Sigmoid colon (tissue), 4 donors: ENCODE data around the gene GOLGA6A.

Source experiments
- CTCF ChIP-seq, 4 experiments: fragments of 450-650 bp in 3 of 4; fragments of 200-600 bp in 1 of 4; IDR thresholded peaks; one replicate each; pipeline ENCODE4 v1.5.1; 2016 to 2019; ENCODE audit warnings: antibody characterized with exemption in 4 of 4, mild to moderate bottlenecking in 3 of 4, moderate library complexity in 2 of 4
- EP300 ChIP-seq, 4 donors: sonication (generic); formaldehyde crosslinking; IDR thresholded peaks; one replicate each; pipeline ENCODE4 v1.6.1; 2017; ENCODE audit warnings: antibody characterized with exemption in 4 of 4

- no peak for TF ChIP-seq EP300 (IDR thresholded peaks at IDR 0.05)
- TF ChIP-seq CTCF (IDR thresholded peaks at IDR 0.05), result no peak
These were observed 31.7 kb downstream of the GOLGA6A start for GRCh38 chr15:74050556-74051234.
